ENCODE results near the gene USP22.

DNA sequence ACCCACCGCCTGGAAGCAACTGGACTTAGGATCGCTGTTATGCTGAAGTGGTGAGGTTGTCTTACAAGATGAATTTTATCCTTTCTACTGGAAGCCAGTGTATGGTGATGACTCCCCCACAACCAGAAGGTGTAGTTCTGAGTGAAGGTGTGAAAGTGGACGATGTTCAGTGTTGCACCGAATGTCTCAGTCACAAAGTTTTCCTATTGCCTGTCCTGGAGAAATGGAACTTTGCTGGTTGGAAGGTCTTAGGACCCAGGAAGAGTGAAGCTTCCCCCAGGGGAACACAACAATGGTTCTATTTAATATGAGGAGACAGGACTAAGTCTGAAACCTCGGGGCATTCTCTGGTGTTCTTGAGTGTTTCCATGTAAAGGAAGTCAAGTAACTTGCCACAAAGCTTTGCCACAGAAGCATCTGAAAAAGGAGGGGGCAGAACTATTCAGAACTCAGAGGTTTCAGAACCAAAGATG lies 44.2 kb downstream of the USP22 start:
- TF ChIP-seq, protein P1, sequence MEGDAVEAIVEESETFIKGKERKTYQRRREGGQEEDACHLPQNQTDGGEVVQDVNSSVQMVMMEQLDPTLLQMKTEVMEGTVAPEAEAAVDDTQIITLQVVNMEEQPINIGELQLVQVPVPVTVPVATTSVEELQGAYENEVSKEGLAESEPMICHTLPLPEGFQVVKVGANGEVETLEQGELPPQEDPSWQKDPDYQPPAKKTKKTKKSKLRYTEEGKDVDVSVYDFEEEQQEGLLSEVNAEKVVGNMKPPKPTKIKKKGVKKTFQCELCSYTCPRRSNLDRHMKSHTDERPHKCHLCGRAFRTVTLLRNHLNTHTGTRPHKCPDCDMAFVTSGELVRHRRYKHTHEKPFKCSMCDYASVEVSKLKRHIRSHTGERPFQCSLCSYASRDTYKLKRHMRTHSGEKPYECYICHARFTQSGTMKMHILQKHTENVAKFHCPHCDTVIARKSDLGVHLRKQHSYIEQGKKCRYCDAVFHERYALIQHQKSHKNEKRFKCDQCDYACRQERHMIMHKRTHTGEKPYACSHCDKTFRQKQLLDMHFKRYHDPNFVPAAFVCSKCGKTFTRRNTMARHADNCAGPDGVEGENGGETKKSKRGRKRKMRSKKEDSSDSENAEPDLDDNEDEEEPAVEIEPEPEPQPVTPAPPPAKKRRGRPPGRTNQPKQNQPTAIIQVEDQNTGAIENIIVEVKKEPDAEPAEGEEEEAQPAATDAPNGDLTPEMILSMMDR (IDR thresholded peaks at IDR 0.05), result no peak
- no peak for TF ChIP-seq POLR2A (IDR thresholded peaks at IDR 0.05)

Measured in testis (tissue), 2 donors.